Frontal cortex (tissue), 4 donors: ENCODE data around the gene NT5C1B. TPM values are rescaled to one million over a fixed set of nuclear protein-coding genes. Genes with fewer than 3 reads are reported as not detected.

ENCODE experiments used
- DNase-seq, 2 donors: peaks; one replicate each; pipeline ENCODE4 v3.0.0; 2012; ENCODE audit warnings: low spot score in 2 of 2
- FAIRE-seq: peaks from 2 replicates; lab custom pipeline; 2012; peaks lifted over from hg19 to GRCh38; lab: Jason Lieb, UNC
- small RNA-seq: library from RNA; depleted of rRNA; stranded (forward); fragments of <200 nt; gene quantifications from one replicate; pipeline ENCODE3, GENCODE V24; 2014
- total RNA-seq: library from RNA; depleted of rRNA; stranded (reverse); fragments of >200 nt; gene quantifications from one replicate; pipeline ENCODE4 v1.2.3, GENCODE V29; 2014
- donor health status: control.
- donor health status: control.
- donor health status: control.

Gene NT5C1B
- total RNA-seq, 1 donor from 2014 or later = not detected

GRCh38 chr2:18519914-18520450, 69.4 kb downstream of the NT5C1B start:
- DNase-seq = no peak
- FAIRE-seq = no peak

- no peak for DNase-seq
- FAIRE-seq = no peak
These were observed 71.0 kb downstream of the NT5C1B start for GRCh38 chr2:18518116-18519111.

GRCh38 chr2:18517386-18517785, 72.0 kb downstream of the NT5C1B start:
- FAIRE-seq = no peak

GRCh38 chr2:18516112-18516511, 73.3 kb downstream of the NT5C1B start:
- no peak for FAIRE-seq
- no peak for DNase-seq

More at GRCh38 chr2:18517386-18517785, 72.0 kb downstream of the NT5C1B start:
- DNase-seq = no peak

GRCh38 chr2:18514526-18515461, 74.6 kb downstream of the NT5C1B start:
- FAIRE-seq (no peak), DNase-seq (no peak)

Small RNA genes within 50 kb of the gene (small RNA-seq; reads per million reads assigned to genes)
- gene RNU6-1215P = not detected

Other genes starting within 250 kb of the NT5C1B start
- 25.7 TPM for gene RDH14, start 28.9 kb downstream of the NT5C1B start, total RNA-seq